CD14-positive monocyte (primary cell): ENCODE data around the gene TRMT2A. TPM values are rescaled to one million over a fixed set of nuclear protein-coding genes. Genes with fewer than 3 reads are reported as not detected.
A peak's percentile ranks its signal among the peaks of the same experiment; 100 is the strongest.

Experiments
- DNase-seq, 3 donors: peaks; one replicate each; pipeline ENCODE4 v3.0.0-alpha.2; 2011 to 2022
- H2AFZ ChIP-seq: 2 replicates; pipeline ENCODE4 v1.6.0; 2012; ENCODE audit warnings: mild to moderate bottlenecking, low read depth, low read length, inconsistent platforms; ENCODE audit not compliant: insufficient read depth, poor library complexity, severe bottlenecking
- H3K27ac ChIP-seq, 2 donors: 1 replicate in 1 of 2; 2 replicates in 1 of 2; pipeline ENCODE4 v1.5.1; 2012 to 2013; ENCODE audit warnings: low read length in 2 of 2, control low read depth in 1 of 2, inconsistent platforms in 1 of 2, low read depth in 1 of 2, mild to moderate bottlenecking in 1 of 2
- H3K27me3 ChIP-seq, 2 donors: one replicate each; pipeline versions ENCODE4 v1.6.0 to v1.6.1; 2011 to 2013; ENCODE audit warnings: low read length in 2 of 2; ENCODE audit not compliant: control insufficient read depth in 2 of 2, insufficient read depth in 2 of 2
- H3K36me3 ChIP-seq, 2 donors: replicated peaks in 1 of 2; 1 replicate in 1 of 2; 2 replicates in 1 of 2; pipeline versions ENCODE4 v1.5.1 to v1.6.1; 2012 to 2013; ENCODE audit warnings: low read length in 2 of 2, control low read depth in 1 of 2, inconsistent platforms in 1 of 2, mild to moderate bottlenecking in 1 of 2; ENCODE audit not compliant: insufficient read depth in 2 of 2, control insufficient read depth in 1 of 2
- H3K4me1 ChIP-seq, 2 donors: 1 replicate in 1 of 2; 2 replicates in 1 of 2; pipeline versions ENCODE4 v1.5.1 to v1.6.1; 2012 to 2013; ENCODE audit warnings: low read length in 2 of 2, control low read depth in 1 of 2, inconsistent platforms in 1 of 2, mild to moderate bottlenecking in 1 of 2, moderate library complexity in 1 of 2; ENCODE audit not compliant: insufficient read depth in 2 of 2, control insufficient read depth in 1 of 2
- H3K4me2 ChIP-seq: replicated peaks from 2 replicates; pipeline ENCODE3; 2012; ENCODE audit warnings: low read length, moderate library complexity, mild to moderate bottlenecking; ENCODE audit not compliant: poor library complexity, severe bottlenecking; ENCODE audit errors: extremely low read depth
- H3K4me3 ChIP-seq, 3 experiments: fragments of 200-600 bp in 1 of 3; sonication (generic) in 1 of 3; replicated peaks in 1 of 3; 1 replicate in 2 of 3; 2 replicates in 1 of 3; pipeline ENCODE4 v1.5.1; 2011 to 2013; ENCODE audit warnings: low read length in 3 of 3, mild to moderate bottlenecking in 3 of 3, control low read depth in 2 of 3, low read depth in 2 of 3, inconsistent platforms in 1 of 3, moderate library complexity in 1 of 3
- H3K79me2 ChIP-seq: 2 replicates; pipeline ENCODE4 v1.6.0; 2012; ENCODE audit warnings: mild to moderate bottlenecking, control low read depth, inconsistent platforms, low read length, moderate library complexity; ENCODE audit not compliant: insufficient read depth
- H3K9ac ChIP-seq: 2 replicates; pipeline ENCODE4 v1.6.0; 2017; ENCODE audit warnings: low read length, mild to moderate bottlenecking; ENCODE audit not compliant: insufficient read depth, poor library complexity, severe bottlenecking
- H3K9me3 ChIP-seq, 2 donors: replicated peaks in 1 of 2; 1 replicate in 1 of 2; 2 replicates in 1 of 2; pipeline versions ENCODE4 v1.5.1 to v1.6.1; 2012 to 2013; ENCODE audit warnings: low read length in 2 of 2, control low read depth in 1 of 2; ENCODE audit not compliant: control insufficient read depth in 1 of 2, insufficient read depth in 1 of 2
- H4K20me1 ChIP-seq: 2 replicates; pipeline ENCODE4 v1.6.0; 2012; ENCODE audit warnings: mild to moderate bottlenecking, low read length, control low read depth, moderate library complexity; ENCODE audit not compliant: insufficient read depth
- H3K27ac Mint-ChIP-seq, 7 donors: one replicate each; pipeline ENCODE4 v1.8.0; 2020; ENCODE audit warnings: mild to moderate bottlenecking in 7 of 7, mixed read lengths in 7 of 7, moderate library complexity in 6 of 7, inconsistent platforms in 2 of 7
- H3K27me3 Mint-ChIP-seq, 3 donors: one replicate each; pipeline ENCODE4 v1.8.0; 2021 to 2022; ENCODE audit warnings: low read depth in 3 of 3, mild to moderate bottlenecking in 3 of 3, mixed read lengths in 3 of 3, moderate library complexity in 3 of 3, inconsistent platforms in 1 of 3
- H3K36me3 Mint-ChIP-seq, 2 donors: one replicate each; pipeline ENCODE4 v1.8.0; 2020; ENCODE audit warnings: mixed read lengths in 2 of 2, inconsistent platforms in 1 of 2, mild to moderate bottlenecking in 1 of 2
- H3K4me1 Mint-ChIP-seq: one replicate; pipeline ENCODE4 v1.8.0; 2020; ENCODE audit warnings: mild to moderate bottlenecking, mixed read lengths
- H3K4me3 Mint-ChIP-seq, 2 donors: one replicate each; pipeline ENCODE4 v1.8.0; 2020; ENCODE audit warnings: mild to moderate bottlenecking in 2 of 2, mixed read lengths in 2 of 2, moderate library complexity in 1 of 2
- H3K9me3 Mint-ChIP-seq, 7 donors: one replicate each; pipeline ENCODE4 v1.8.0; 2020 to 2022; ENCODE audit warnings: mixed read lengths in 7 of 7, mild to moderate bottlenecking in 6 of 7, moderate library complexity in 6 of 7, inconsistent platforms in 2 of 7
- CTCF ChIP-seq: fragments of 200-600 bp; IDR thresholded peaks from one replicate; pipeline ENCODE4 v1.8.0; 2022; ENCODE audit warnings: antibody characterized with exemption, mild to moderate bottlenecking
- WGBS: methylation state at CpG from one replicate; pipeline ENCODE4 v1.1.5; 2013; ENCODE audit warnings: missing lambda C conversion rate; ENCODE audit not compliant: insufficient coverage; 5-methylcytosine and 5-hydroxymethylcytosine counted together
- intact Hi-C, 2 donors: fragments of 100-400 bp; cut with micrococcal nuclease; formaldehyde crosslinking; loops; one replicate each; pipeline versions ENCODE4 v1.15.0 to v1.15.1; 2023
- polyA plus RNA-seq, 3 donors: library from polyadenylated mRNA; depleted of rRNA in 1 of 3; unstranded in 2 of 3; stranded (reverse) in 1 of 3; fragments of 300-500 nt in 2 of 3; fragments of >200 nt in 1 of 3; fragmentation: Illumina TruSeq in 2 of 3; gene quantifications; 1 replicate in 2 of 3; 2 replicates in 1 of 3; pipeline ENCODE4 v1.2.3, GENCODE V29; 2012 to 2021

Gene TRMT2A
- polyA plus RNA-seq, 3 donors: 20.1 to 121 (median 23.5) TPM

DNA sequence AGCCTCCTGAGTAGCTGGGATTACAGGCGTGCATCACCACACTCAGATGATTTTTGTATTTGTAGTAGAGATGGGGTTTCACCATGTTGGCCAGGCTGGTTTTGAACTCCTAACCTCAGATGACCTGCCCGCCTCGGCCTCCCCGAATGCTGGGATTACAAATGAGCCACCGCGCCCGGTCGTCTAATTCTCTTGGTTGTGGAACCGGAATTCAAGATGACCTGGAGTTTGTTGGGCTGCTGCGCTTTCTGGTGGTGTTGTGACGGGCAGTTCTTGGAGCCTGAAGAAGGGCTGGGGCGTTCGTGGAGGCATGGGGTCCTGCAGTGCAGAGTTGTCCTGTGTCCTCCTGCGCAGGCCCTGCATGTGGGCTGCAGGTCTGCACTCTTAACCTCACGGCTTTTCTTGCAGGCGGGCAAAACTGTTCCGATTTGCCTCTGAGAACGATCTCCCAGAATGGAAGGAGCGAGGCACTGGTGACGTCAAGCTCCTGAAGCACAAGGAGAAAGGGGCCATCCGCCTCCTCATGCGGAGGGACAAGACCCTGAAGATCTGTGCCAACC lies 4.9 kb upstream of the TRMT2A start:
- peaks cover 45 to 71% of the 10 kb centered on the region in 2 donors for H3K36me3 Mint-ChIP-seq
- H3K9me3 Mint-ChIP-seq: no peaks in the 10 kb centered on the region
- Histone ChIP-seq H3K4me2 (no peak overlapping the region), H4K20me1 (peaks cover 17% of the 10 kb centered on the region), H3K9me3 (no peaks in the 10 kb centered on the region), H3K4me3 (no peak overlapping the region), H3K9ac (no peak overlapping the region), H3K27ac (no peak overlapping the region), H3K27me3 (no peaks in the 10 kb centered on the region), H2AFZ (no peak overlapping the region), H3K79me2 (peaks cover 61% of the 10 kb centered on the region), H3K4me1 (peaks cover 12 to 17% of the 10 kb centered on the region in 2 donors), H3K36me3 (peaks cover 39 to 73% of the 10 kb centered on the region in 2 donors)
- H3K4me3 Mint-ChIP-seq: no peak overlapping the region
- H3K4me1 Mint-ChIP-seq: peaks cover 16% of the 10 kb centered on the region
- H3K27me3 Mint-ChIP-seq: no peaks in the 10 kb centered on the region
- no peak for TF ChIP-seq CTCF
- intact Hi-C loops: no loop called here
- H3K27ac Mint-ChIP-seq: no peak overlapping the region
- DNase-seq: no peak
- 99% methylated on average over 21 of the region's 22 CpGs for WGBS

- H3K27me3 ChIP-seq: no peaks in the 10 kb centered on the region
- no peak for TF ChIP-seq CTCF
- DNase-seq: no peak
- H3K27ac Mint-ChIP-seq: peak overlapping the region in 6 of 7 donors; percentile 60 to 85 (median 74)
- no peaks in the 10 kb centered on the region for H3K9me3 ChIP-seq
- peaks cover 0 to 1% (median 0%) of the 10 kb centered on the region in 3 donors for H3K27me3 Mint-ChIP-seq
- H3K4me3 Mint-ChIP-seq: peak overlapping the region; percentile 75 to 86
- peak overlapping the region; percentile 70 for H3K9ac ChIP-seq
- H3K9me3 Mint-ChIP-seq: no peaks in the 10 kb centered on the region
- peaks cover 21 to 33% of the 10 kb centered on the region in 2 donors for H3K4me1 ChIP-seq
- H3K4me2 ChIP-seq: peak overlapping the region; percentile 89
- peak overlapping the region; percentile 82 for H2AFZ ChIP-seq
- H3K27ac ChIP-seq: peak overlapping the region; percentile 33 to 70
- H4K20me1 ChIP-seq: peaks cover 9% of the 10 kb centered on the region
- peaks cover 35 to 57% of the 10 kb centered on the region in 2 donors for H3K36me3 Mint-ChIP-seq
- peaks cover 88% of the 10 kb centered on the region for H3K79me2 ChIP-seq
- H3K4me3 ChIP-seq: peak overlapping the region; percentile 49 to 83 (median 70)
- H3K4me1 Mint-ChIP-seq: peaks cover 22% of the 10 kb centered on the region
- intact Hi-C loops: loop anchor here (5.0 to 10.0 kb wide), 4 partner anchors 94 to 379 kb away; partner anchors contain the start of genes TANGO2 (in 2 of the 2), GNB1L (in 1 of the 2), KLHL22 (in 1 of the 2) and RTL10 (in 1 of the 2)
- 76% methylated on average over 3 of the region's 8 CpGs for WGBS
- peaks cover 32 to 64% of the 10 kb centered on the region in 2 donors for H3K36me3 ChIP-seq
Observed at GRCh38 chr22:20118300-20119020, 1.4 kb upstream of the TRMT2A start.
